ENCODE data around the gene ACTN1. TPM values are rescaled to one million over a fixed set of nuclear protein-coding genes. Genes with fewer than 3 reads are reported as not detected.

Gene ACTN1
- total RNA-seq, 1 donor from 2014 or later: 130 TPM

- H3K4me3 Mint-ChIP-seq (ENCODE audit: unreplicated experiment): no peak overlapping the region
- H3K9me3 Mint-ChIP-seq (ENCODE audit: unreplicated experiment): peaks cover 6% of the 10 kb centered on the region
- H3K27me3 Mint-ChIP-seq (ENCODE audit: unreplicated experiment): peaks cover 4% of the 10 kb centered on the region
- H3K27ac Mint-ChIP-seq (ENCODE audit: unreplicated experiment): no peak overlapping the region
- peaks cover 16% of the 10 kb centered on the region for H3K36me3 Mint-ChIP-seq (ENCODE audit: low read depth, unreplicated experiment)
- no peak for TF ChIP-seq CTCF (IDR thresholded peaks at IDR 0.05; ENCODE audit: unreplicated experiment)
- peaks cover 8% of the 10 kb centered on the region for H3K4me1 Mint-ChIP-seq (ENCODE audit: unreplicated experiment)
- DNase-seq (ENCODE audit: low spot score): no peak
Observed at GRCh38 chr14:68840454-68840853, 138.6 kb downstream of the ACTN1 start.

- Mint-ChIP-seq H3K9me3 (ENCODE audit: unreplicated experiment) (peaks cover 6% of the 10 kb centered on the region), H3K27ac (ENCODE audit: unreplicated experiment) (no peak overlapping the region), H3K4me1 (ENCODE audit: unreplicated experiment) (no peaks in the 10 kb centered on the region), H3K36me3 (ENCODE audit: low read depth, unreplicated experiment) (peaks cover 13% of the 10 kb centered on the region), H3K27me3 (ENCODE audit: unreplicated experiment) (no peaks in the 10 kb centered on the region), H3K4me3 (ENCODE audit: unreplicated experiment) (no peak overlapping the region)
- TF ChIP-seq CTCF (IDR thresholded peaks at IDR 0.05; ENCODE audit: unreplicated experiment): no peak
- DNase-seq (ENCODE audit: low spot score): no peak
Observed at GRCh38 chr14:68836082-68836481, 143.0 kb downstream of the ACTN1 start.

DNA sequence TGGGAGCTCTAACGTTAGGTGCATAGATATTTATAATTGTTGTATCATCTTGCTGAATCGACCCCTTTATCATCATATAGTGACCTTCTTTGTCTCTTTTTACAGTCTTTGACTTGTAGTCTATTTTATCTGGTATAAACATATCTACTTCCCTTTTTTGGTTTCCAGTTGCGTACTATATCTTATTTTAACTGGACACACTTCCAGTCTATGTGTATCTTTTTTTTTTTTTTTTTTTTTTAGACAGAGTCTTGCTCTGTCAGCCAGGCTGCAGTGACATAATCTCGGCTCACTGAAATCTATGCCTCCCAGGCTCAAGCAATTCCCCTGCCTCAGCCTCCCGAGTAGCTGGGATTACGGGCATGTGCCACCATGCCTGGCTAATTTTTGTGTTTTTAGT, 144.3 kb downstream of the ACTN1 start:
- no peak for TF ChIP-seq CTCF (IDR thresholded peaks at IDR 0.05; ENCODE audit: unreplicated experiment)
- Mint-ChIP-seq H3K4me1 (ENCODE audit: unreplicated experiment) (no peaks in the 10 kb centered on the region), H3K27ac (ENCODE audit: unreplicated experiment) (no peak overlapping the region), H3K9me3 (ENCODE audit: unreplicated experiment) (peaks cover 6% of the 10 kb centered on the region), H3K4me3 (ENCODE audit: unreplicated experiment) (no peak overlapping the region), H3K27me3 (ENCODE audit: unreplicated experiment) (no peaks in the 10 kb centered on the region), H3K36me3 (ENCODE audit: low read depth, unreplicated experiment) (peaks cover 13% of the 10 kb centered on the region)
- DNase-seq (ENCODE audit: low spot score): no peak

GRCh38 chr14:68828698-68829097, 150.4 kb downstream of the ACTN1 start:
- Mint-ChIP-seq H3K9me3 (ENCODE audit: unreplicated experiment) (no peaks in the 10 kb centered on the region), H3K36me3 (ENCODE audit: low read depth, unreplicated experiment) (no peaks in the 10 kb centered on the region), H3K27ac (ENCODE audit: unreplicated experiment) (no peak overlapping the region), H3K4me3 (ENCODE audit: unreplicated experiment) (no peak overlapping the region), H3K4me1 (ENCODE audit: unreplicated experiment) (no peaks in the 10 kb centered on the region), H3K27me3 (ENCODE audit: unreplicated experiment) (no peaks in the 10 kb centered on the region)
- TF ChIP-seq CTCF (IDR thresholded peaks at IDR 0.05; ENCODE audit: unreplicated experiment): no peak
- no peak for DNase-seq (ENCODE audit: low spot score)

GRCh38 chr14:68825729-68826128, 153.4 kb downstream of the ACTN1 start:
- no peak for TF ChIP-seq CTCF (IDR thresholded peaks at IDR 0.05; ENCODE audit: unreplicated experiment)
- Mint-ChIP-seq H3K4me1 (ENCODE audit: unreplicated experiment) (no peaks in the 10 kb centered on the region), H3K9me3 (ENCODE audit: unreplicated experiment) (no peaks in the 10 kb centered on the region), H3K27me3 (ENCODE audit: unreplicated experiment) (no peaks in the 10 kb centered on the region), H3K36me3 (ENCODE audit: low read depth, unreplicated experiment) (no peaks in the 10 kb centered on the region), H3K4me3 (ENCODE audit: unreplicated experiment) (no peak overlapping the region), H3K27ac (ENCODE audit: unreplicated experiment) (no peak overlapping the region)
- no peak for DNase-seq (ENCODE audit: low spot score)
